ENCODE data around the gene STK33. TPM values are rescaled to one million over a fixed set of nuclear protein-coding genes. Genes with fewer than 3 reads are reported as not detected.

STK33 gene
- total RNA-seq, 2 donors from 2014 or later = 1.2 to 3.2 TPM

DNA sequence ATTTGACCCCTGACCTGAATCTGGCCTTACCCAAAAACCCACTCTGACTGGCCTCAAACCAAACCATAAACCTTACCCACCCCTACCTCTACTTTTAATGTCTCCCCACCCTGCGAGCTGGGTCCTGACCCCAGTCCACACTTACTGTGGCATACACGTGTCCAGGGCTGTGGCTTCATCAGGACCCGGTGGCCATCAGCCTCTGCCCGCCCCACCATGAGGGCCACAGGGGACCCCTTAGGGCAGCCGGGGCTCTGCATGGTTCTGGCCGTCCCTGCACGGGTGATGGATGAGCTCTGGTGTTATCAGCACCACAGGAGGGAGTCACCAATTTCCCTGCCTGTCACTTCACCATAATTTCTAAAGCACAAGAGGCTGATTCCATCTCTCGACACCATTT lies 242.8 kb downstream of the STK33 start:
- intact Hi-C loops (cut with DNase I, micrococcal nuclease) = no loop called here
- ATAC-seq (no peak), DNase-seq (no peak)

DNA sequence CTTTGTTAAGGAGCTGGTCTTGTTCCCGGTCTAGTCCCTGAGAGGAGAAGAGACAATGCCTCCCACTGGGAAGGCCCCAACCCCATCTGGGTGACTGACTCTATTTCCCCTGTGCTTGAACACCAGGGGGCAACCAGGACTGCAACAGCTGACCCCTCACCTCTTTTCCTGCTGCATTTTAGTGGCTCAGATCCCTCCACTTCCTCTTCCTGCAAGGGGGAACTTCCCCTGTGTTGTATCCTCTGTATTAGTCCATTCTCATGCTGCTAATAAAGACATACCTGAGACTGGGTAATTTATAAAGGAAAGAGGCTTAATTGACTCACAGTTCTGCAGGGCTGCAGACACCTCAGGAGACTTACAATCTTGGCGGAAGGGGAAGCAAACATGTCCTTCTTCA lies 246.1 kb downstream of the STK33 start:
- no peak for DNase-seq
- intact Hi-C loops (cut with DNase I, micrococcal nuclease) = no loop called here
- no peak for ATAC-seq

- DNase-seq = no peak
- ATAC-seq = no peak
- intact Hi-C loops (cut with DNase I, micrococcal nuclease) = no loop called here
Observed at GRCh38 chr11:8346157-8346755, 247.8 kb downstream of the STK33 start.

DNA sequence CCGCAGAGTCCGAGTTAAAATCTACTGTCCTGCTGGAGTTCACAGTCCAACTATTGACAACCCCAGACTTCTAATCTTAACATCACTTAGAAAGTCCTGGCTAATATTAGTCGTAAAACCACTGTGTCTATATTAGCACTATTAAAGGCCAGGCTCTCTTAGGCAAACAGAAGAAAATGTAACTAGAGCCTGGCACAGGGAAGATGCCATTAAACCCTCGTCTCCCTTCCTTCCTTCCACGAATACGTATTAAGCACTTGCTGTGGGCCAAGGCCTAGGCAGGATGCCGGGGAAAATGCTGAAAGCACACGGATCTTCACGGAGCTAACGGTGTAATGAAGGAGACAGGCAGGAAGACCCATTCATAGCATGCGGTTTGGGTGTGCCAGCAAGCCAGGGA lies 248.8 kb downstream of the STK33 start:
- intact Hi-C loops (cut with DNase I, micrococcal nuclease) = no loop called here
- DNase-seq (no peak), ATAC-seq (no peak)

DNA sequence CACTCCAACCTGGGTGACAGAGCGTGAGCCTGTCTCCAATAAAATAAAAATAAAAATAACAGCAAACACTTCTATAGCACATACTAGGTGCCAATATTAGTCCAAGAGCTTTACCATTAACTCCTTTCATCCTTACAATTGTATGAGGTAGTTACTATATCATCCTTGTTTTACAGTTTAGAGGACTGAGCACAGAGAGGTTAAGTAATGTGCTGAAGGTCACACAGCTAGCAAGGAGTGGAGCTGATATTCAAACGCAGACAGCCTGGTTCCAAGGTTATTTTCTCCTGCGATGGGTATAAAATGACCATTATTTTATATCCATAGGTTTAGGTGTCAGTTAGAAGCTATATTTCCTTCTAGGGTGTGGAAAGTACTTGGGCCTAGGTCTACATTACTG lies 249.7 kb downstream of the STK33 start:
- intact Hi-C loops (cut with DNase I, micrococcal nuclease) = no loop called here
- ATAC-seq (no peak), DNase-seq (no peak)

DNA sequence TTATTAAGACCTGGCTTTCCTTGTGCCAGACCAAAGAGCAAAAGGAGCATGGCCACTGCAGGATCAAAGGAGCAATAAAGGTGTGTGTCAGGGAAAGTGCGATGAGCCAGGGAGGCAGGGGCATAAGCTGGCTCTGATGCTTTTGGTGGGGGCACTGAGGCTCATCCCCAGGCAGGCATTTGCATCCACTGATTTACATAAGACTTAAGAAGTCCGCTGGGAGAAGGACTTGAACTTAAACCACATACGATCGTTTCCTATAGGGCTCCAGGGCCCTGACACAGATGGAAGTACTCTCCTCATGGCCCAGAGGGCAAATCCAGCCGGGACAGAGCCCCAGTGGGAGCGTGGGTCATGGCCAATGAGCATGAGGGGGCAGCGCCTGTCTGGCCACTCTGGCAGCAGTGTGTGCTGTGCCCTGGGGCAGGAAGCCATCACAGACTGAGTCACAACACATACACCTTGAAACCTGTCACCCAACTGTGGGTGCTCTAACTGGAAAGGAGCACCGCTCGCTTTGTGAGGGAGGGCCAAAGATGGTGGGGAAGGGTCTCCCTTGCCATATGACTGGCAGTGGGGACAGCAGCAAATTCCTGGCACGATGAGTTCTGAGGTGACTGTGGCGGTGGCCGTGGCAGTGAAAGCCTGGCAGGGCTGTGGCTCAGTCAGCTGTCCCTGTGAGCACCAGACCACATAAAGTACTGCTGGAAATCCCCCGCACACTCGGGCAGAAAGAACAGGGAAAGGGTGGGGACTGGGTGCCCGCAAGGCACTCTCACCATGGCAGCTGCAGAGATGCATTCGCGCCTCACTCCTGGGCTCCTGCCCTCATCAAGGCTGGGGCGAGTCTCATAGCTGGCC lies 251.0 kb downstream of the STK33 start:
- intact Hi-C loops (cut with DNase I, micrococcal nuclease) = no loop called here

DNA sequence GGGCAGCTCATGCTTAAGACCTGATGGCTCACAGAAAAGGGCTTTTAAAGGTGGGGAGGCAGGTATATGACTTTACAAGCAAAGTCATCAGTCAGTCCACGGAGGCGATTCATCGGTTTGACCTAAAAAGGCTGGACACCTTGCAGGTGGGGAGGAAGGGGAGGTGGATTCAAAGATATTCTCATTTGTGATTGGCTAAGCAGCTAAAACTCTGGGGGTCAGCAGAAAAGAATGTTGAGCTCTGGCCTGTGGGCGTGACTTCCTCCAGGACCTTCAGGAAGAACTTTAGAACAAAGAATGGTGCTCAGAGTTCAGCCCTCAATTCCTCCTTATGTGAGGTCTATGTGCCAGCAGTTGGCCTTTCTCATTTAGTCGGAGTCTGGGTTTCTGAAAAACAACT lies 252.0 kb downstream of the STK33 start:
- DNase-seq = no peak

More for the DNA sequence above, 251.0 kb downstream of the STK33 start:
- ATAC-seq (no peak), DNase-seq (no peak)

More for the DNA sequence above, 252.0 kb downstream of the STK33 start:
- intact Hi-C loops (cut with DNase I, micrococcal nuclease) = no loop called here
- no peak for ATAC-seq

Other genes with a start within 250 kb of the STK33 start
- gene TRIM66, start 88.4 kb upstream of the STK33 start, total RNA-seq = 10 to 100 TPM in 1 of 2 donors, 1 to 10 TPM in 1; 9.9 to 12.5 TPM
- gene RPL27A, start 88.6 kb upstream of the STK33 start, total RNA-seq = 100 to 1,000 TPM; 731 to 768 TPM